GM18526 (cell line): Measurements from ENCODE around the gene AUTS2.

Source experiments
- POLR2A ChIP-seq: IDR thresholded peaks from 3 replicates; pipeline ENCODE4 v1.6.1; 2011; ENCODE audit not compliant: insufficient read length; ENCODE audit errors: extremely low read depth

AUTS2 gene

DNA sequence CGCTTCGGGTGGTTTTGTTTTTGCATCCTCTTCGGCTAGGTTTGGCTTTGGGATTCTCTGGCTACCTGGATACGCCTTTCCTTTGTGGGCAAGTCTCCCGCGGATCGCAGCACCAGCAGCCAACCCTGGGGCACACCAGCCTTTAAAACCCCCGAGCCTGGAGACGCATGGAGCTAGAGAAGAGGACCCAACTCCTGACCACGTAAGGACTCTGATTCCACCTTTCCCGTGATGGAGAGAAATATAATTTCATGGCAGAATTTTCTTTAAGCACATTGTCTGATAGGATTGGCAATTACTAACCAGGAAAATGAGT lies 998.3 kb downstream of the AUTS2 start:
- TF ChIP-seq POLR2A = no peak

DNA sequence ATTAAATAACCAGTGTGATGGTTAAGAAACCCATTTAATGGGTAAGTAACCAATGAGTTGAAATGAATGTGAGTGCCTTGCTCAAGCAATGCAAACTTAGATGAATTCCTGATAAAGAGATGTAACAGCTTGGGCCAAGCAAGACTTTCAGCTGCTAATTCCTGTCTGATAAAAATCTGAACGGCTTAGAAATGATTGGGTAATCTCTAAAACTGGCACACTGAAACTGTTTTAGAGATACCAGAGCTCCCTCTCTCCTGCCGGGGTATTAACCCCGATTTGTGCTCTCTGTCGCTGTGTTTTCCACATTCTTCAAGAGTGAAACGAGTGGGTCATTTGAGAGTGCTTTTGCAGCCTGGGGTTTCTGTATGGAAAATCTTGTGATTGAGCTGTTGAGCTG lies 998.8 kb downstream of the AUTS2 start:
- no peak for TF ChIP-seq POLR2A

DNA sequence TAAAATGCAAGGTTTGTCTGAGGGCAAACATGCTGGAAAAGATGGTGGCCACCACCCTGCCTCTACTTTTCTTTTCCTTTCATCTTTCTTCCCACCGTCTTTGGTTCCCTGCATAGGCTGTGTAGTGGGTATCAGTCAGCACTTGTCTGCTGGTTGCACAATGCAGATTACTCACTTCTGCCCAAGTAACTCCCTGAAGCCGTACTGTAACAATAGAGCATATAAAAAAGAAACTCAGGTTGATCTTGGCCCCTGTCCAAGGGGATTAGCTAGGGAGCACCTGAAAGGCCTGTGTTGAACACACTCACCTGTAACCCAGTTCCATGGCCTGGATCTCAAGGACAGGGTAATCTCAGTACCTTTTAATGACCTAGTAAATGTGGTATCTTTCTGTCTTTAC lies 1000.7 kb downstream of the AUTS2 start:
- TF ChIP-seq POLR2A = no peak

DNA sequence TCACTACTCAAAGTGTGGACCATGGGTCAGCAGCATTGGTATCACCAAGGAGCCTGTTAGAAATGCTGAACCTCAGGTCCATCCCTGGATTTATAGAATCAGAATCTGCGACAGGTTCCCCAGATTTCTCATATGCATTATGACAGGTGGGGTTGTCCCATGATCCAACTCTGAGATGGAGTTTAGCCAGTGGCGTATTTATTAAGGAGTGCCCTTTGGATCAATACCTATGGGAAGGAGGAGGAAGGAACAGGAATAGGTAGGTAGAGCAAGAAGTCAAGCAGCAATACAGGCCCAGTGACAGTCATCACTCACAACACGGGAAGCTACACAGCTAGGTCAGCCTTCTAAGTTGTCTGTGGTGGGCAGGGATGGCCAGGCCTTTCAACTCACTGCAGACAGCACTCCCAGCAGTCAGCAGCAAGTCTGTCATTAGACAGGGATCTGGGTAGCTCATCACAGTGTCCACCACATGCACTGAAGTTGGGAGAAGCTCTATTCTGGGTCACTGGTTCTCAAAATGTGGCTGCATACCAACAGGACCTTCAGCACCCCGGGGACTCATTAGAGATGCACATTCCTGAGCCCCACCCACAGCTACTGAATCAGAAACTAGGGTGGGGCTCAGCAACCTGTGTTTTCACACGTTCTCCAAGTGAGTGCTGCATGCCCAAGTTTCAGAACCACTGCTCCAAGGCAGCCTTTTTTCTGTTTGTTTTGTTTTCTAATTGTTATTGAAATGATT lies 1001.3 kb downstream of the AUTS2 start:
- no peak for TF ChIP-seq POLR2A

DNA sequence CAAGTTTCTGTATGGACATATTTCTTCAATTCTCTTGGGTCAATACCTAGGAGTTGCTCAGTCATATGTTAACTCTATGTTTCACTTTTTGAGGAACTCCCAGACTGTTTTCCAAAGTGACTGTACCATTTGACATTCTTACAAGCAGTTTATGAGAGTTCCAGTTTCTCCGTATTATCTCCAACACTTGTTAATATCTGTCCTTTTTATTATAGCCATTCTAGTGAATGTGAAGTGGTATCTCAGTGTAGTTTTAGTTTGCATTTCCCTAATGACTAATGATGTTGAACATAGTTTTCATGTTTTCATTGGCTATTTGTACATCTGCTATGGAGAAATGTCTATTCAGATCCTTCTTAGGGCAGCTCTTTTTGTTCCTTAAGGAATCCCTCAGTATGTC lies 1002.7 kb downstream of the AUTS2 start:
- no peak for TF ChIP-seq POLR2A

DNA sequence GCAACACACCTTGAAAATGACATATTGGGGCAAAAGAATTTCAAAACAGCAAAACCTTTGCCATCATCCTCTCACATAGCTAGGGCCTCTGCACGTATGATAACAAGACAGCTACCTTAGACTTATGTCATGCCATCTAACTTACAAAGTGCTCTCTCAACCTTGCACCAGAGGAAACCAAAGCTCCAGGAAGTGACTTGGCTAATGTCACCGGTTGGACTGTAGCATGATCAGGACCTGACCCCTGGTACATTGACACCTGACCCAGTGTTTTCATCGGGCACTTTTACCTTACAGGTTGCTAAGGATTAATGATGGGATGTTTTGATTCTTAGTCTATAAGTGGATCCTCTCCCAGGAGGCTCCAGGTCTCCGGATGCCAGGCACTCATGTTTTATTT lies 1003.8 kb downstream of the AUTS2 start:
- no peak for TF ChIP-seq POLR2A

DNA sequence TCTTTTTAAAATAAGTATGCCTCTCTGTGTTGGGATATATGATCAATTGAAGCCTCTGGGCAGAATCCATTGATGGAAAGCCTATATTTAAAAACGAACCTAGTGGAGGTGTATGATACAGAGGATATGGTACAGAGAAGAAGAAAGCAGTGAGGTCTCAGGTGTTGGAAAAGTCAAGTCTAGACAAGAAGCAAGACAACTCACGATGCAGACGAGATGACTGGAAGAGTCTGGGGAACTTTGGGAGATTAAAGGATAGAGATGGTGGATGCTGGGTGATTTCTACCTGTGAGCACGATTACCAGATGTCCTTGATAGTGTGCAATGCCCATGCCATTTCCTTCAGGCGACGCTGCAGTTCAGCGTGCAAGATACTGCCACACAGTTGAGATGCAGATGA lies 1009.0 kb downstream of the AUTS2 start:
- TF ChIP-seq POLR2A = no peak

DNA sequence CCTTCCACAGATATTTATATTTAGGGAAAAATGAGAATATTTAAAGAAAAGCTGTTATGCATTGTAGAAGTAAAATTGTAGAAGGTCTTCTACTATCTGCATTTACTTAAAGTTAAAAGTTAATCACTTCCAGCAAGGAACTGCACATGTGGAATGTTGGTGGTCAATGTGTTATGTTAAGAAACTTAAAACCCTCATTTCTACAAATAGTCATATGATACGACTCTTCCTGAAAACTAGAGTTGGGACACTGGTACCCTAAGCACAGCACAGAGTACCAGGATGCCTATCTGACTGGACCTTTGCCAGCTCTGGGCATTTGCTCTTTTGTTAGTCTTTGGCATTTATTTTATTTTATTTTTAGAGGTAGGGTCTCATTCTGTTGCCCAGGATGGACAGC lies 1009.5 kb downstream of the AUTS2 start:
- TF ChIP-seq POLR2A = no peak

DNA sequence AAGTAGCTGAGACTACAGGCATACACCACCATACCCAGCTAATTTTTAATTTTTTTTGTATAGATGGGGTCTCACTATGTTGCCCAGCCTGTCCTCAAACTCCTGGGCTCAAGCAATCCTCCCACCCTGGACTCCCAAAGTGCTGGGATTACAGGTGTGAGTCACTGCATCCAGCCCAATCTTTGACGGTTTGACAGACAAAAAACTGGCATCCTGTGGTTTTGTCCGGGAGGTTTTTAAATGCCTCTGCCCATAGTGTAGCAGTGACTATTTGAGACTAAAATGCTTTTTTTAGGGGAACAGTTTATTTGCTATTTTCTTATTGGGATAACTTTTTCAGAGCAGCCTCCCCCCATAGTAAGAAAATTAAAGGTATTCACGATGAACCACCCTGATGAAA lies 1010.0 kb downstream of the AUTS2 start:
- TF ChIP-seq POLR2A = no peak

DNA sequence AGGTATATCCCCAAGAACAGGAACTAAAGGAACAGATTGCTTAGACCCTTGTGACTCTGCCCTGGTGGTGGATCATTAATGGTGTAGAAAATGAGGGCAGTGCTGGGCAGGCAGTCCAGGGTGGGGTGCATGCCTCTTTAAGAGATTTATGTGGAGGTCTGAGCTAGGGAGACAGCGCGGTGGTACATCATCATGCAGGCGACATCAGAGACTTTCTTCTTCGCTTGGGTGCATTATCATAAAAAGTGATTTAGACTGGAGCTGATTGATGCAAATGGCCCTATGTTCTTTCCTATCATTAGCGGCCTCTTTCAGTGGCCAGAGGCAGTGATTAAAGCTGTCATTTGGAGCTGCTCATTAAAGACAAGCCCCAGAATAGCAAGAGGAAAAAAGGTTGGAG lies 1014.5 kb downstream of the AUTS2 start:
- no peak for TF ChIP-seq POLR2A

DNA sequence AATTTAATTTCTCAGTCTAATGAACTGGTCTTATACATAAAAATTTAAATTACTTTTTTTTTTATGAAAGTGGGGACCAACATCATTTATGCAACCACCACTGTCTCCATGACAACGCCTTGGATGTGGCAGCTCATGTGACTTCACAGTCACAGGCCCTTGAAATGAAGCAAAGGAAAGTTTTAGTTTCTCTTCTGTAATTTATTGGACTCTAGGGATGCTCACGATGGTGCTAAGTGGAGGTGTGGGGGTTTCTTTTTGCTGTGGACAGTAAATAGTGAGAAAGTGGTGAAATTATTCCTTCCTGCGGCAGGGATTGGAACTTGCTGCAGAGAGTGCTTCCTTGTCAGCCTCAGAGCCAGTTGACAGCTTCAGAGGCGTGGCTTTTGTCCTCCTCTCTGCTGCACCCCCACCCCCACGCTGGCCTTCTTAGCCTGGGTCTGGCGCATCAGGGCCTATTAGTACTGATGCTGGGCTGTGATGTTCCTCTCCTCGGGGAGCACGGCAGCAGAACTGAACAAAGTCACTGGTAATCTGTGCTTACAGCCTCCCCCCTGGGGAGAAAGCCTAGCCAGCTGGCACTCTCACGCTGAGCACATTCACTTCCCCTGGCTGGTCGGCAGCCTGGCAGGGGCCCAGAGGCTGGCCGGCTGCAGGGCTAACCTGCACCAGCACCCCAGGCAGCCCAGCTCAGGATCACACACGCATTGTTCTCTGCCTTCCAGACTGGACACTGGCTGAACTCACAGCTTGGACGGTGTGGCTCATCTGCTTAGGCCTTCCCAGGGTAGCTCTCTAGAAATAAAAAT lies 1016.2 kb downstream of the AUTS2 start:
- TF ChIP-seq POLR2A = no peak

DNA sequence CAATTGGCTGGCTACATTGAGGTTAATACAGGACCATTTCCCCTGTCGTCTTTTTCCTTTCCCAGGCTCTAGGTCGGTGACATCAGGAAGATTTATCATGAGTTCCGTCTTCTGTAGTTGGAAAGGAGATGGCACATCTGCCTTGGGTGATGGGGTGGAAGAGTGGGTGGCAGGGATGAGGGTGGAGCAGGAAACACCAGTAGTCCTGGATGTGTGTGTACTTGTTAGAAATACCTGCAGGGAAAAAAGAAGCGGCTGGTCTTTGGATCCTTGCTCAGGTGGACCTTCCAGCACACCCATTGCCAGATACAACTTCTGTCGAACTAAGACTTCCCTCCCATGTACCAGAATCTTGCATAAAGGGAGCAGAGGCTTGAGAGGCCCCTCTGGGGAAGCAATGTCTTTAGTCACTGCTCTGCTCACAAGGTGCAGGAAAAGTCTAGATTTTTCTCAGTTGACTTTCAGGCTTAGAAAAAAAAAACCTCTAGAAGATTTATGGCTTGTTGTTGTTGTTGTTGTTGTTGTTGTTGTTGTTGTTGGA lies 1016.9 kb downstream of the AUTS2 start:
- no peak for TF ChIP-seq POLR2A

DNA sequence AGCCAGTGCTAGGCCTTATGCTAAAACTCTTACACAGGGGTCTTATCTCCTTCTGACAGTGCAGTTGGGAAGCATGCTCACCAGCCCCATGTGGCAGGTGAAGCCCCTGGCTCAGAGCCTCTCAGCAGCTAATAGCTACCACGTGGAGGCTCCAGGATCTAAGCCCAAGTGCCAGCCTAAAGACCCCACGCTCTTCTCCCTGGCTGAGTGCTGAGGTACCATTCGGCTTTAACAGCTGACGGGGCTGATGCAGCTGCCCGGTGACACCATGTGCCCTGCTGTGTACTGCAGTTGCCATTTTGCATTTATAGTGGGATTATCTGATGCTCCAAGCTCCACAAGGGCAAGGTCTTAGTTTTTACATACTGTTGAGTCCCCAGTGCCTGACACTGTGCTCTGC lies 1017.9 kb downstream of the AUTS2 start:
- TF ChIP-seq POLR2A = no peak

DNA sequence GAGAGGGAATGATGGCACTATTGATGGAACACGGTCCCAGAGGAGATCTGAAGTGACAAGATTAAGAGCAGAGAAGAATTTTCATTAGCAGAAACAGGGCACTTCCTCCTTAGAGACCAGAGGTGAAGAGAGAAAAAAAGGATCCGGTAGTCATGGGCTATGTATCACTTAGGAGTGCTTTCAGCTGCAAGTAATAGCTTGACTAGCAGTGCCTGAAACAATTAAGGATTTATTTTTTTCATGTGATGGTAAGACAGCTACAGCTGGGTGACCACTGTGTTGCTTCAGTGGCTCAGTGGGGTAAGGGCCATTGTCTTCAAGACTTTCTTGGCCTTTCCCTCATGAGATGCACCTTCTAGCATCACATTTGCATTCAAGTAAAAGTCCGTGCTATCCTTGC lies 1018.5 kb downstream of the AUTS2 start:
- no peak for TF ChIP-seq POLR2A

DNA sequence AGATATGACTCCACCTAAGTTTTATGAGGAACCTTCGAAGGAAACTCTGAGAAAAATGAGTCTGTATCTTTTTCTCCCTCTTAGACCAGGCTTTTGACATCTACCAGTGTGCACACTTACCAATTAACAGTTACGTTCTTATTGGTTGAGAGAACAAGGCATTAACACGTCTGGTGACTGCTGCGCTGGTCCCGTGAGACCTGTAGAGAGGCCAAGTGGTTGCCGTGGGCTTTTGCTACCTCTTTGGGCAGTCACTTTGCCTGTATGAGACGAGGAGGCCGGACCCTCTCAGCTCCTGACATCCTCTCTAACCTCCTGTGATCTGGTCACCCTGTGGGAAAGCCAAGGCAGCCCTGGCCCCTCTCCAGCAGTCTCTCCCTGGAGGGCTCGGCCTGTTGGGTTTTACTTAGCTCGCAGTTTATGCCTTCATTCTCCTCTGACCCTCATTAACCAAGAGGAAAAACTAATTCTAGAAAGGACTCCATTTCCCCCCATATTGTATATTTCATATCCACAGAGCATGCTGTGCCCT lies 1019.8 kb downstream of the AUTS2 start:
- no peak for TF ChIP-seq POLR2A

DNA sequence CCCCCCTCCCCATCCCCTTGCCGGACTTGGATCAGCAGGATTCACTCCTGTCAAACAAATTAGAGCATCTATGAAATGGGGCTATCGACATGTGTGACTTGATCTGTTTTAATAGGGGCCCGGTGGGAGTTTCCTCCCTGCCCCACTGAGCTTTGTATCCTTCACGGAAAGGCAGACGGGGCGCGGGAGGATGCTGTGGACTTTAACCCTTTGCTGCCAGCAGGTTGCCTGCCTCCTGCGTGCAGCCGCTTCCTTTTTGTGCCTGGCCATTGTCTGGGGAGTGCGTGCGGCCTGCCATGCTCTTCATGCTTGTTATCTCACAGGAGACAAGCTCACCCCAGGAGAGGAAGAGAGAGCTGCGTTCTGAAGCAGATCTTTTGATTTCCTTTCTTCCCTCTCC lies 1020.9 kb downstream of the AUTS2 start:
- TF ChIP-seq POLR2A = no peak
